Keratinocyte (primary cell): Measurements from ENCODE around the gene TBC1D14. TPM values are rescaled to one million over a fixed set of nuclear protein-coding genes. Genes with fewer than 3 reads are reported as not detected.

Experiments
- DNase-seq: peaks from one replicate; pipeline ENCODE4 v3.0.0-alpha.2; 2011; ENCODE audit warnings: low read depth, missing footprints, low spot score
- FAIRE-seq: peaks from 2 replicates; lab custom pipeline; 2011; peaks lifted over from hg19 to GRCh38; lab: Jason Lieb, UNC
- H2AFZ ChIP-seq: 2 replicates; pipeline ENCODE4 v1.6.0; 2012; ENCODE audit warnings: low read length, control low read depth, inconsistent platforms; ENCODE audit not compliant: control insufficient read depth
- H3K27ac ChIP-seq: 2 replicates; pipeline ENCODE4 v1.5.1; 2011; ENCODE audit warnings: low read length; ENCODE audit not compliant: control insufficient read depth, insufficient read depth
- H3K27me3 ChIP-seq: 3 replicates; pipeline ENCODE4 v1.6.0; 2011; ENCODE audit warnings: low read length; ENCODE audit not compliant: control insufficient read depth, insufficient read depth; ENCODE audit errors: extremely low read depth
- H3K36me3 ChIP-seq, 2 experiments: 2 replicates in 1 of 2; 3 replicates in 1 of 2; pipeline ENCODE4 v1.5.1; 2011; ENCODE audit warnings: low read length in 2 of 2, mild to moderate bottlenecking in 1 of 2; ENCODE audit not compliant: control insufficient read depth in 2 of 2, insufficient read depth in 2 of 2; ENCODE audit errors: extremely low read depth in 1 of 2
- H3K4me1 ChIP-seq: 3 replicates; pipeline ENCODE4 v1.5.1; 2011; ENCODE audit warnings: low read length; ENCODE audit not compliant: control insufficient read depth, insufficient read depth; ENCODE audit errors: extremely low read depth
- H3K4me2 ChIP-seq: 3 replicates; pipeline ENCODE4 v1.6.0; 2011; ENCODE audit warnings: low read depth, low read length; ENCODE audit not compliant: control insufficient read depth, insufficient read depth; ENCODE audit errors: extremely low read depth
- H3K4me3 ChIP-seq, 3 experiments: fragments of 200-600 bp in 1 of 3; sonication (generic) in 1 of 3; 2 replicates in 2 of 3; 3 replicates in 1 of 3; pipeline ENCODE4 v1.5.1; 2011 to 2016; ENCODE audit warnings: low read length in 3 of 3, mild to moderate bottlenecking in 3 of 3, control low read depth in 2 of 3, inconsistent platforms in 1 of 3, low read depth in 1 of 3, mixed read lengths in 1 of 3, mixed run types in 1 of 3, moderate library complexity in 1 of 3; ENCODE audit not compliant: control insufficient read depth in 2 of 3, insufficient read depth in 2 of 3; ENCODE audit errors: extremely low read depth in 1 of 3
- H3K79me2 ChIP-seq: 2 replicates; pipeline ENCODE4 v1.6.0; 2012; ENCODE audit warnings: low read length; ENCODE audit not compliant: control insufficient read depth, insufficient read depth
- H3K9ac ChIP-seq: 3 replicates; pipeline ENCODE4 v1.6.0; 2011; ENCODE audit warnings: low read length; ENCODE audit not compliant: control insufficient read depth, insufficient read depth; ENCODE audit errors: extremely low read depth
- H3K9me1 ChIP-seq: 3 replicates; pipeline ENCODE4 v1.6.0; 2011; ENCODE audit warnings: low read length; ENCODE audit not compliant: control insufficient read depth, insufficient read depth; ENCODE audit errors: extremely low read depth
- H3K9me3 ChIP-seq: 2 replicates; pipeline ENCODE4 v1.5.1; 2012; ENCODE audit warnings: low read depth, low read length; ENCODE audit not compliant: control insufficient read depth
- H4K20me1 ChIP-seq: 3 replicates; pipeline ENCODE4 v1.6.0; 2011; ENCODE audit warnings: low read length; ENCODE audit not compliant: control insufficient read depth, insufficient read depth; ENCODE audit errors: extremely low read depth
- EZH2 ChIP-seq: IDR thresholded peaks from one replicate; pipeline ENCODE4 v1.6.1; 2012; ENCODE audit warnings: inconsistent platforms, mild to moderate bottlenecking, low read length, moderate library complexity
- dilution Hi-C: fragments of 300-500 bp; cut with MboI; formaldehyde crosslinking; loops from one replicate; pipeline ENCODE4 v1.7.0; 2020; ENCODE audit warnings: low sequenced_read_pairs; ENCODE audit not compliant: extremely low pct_ligation_motif_present
- polyA plus RNA-seq, 5 experiments: library from polyadenylated mRNA; depleted of rRNA in 3 of 5; stranded (reverse) in 3 of 5; stranded (forward) in 1 of 5; unstranded in 1 of 5; fragments of >200 nt; gene quantifications; 1 replicate in 1 of 5; 2 replicates in 3 of 5; 3 replicates in 1 of 5; pipeline versions ENCODE4 v1.2.1 to v1.2.3, GENCODE V29; 2011 to 2012; ENCODE audit warnings: missing spikeins in 2 of 5, low read depth in 1 of 5, low replicate concordance in 1 of 5
- TF ChIP-seq, protein P1 (sequence below), 3 experiments: IDR thresholded peaks in 1 of 3; conservative IDR thresholded peaks in 1 of 3; optimal IDR thresholded peaks in 1 of 3; 2 replicates in 2 of 3; 3 replicates in 1 of 3; pipeline versions ENCODE3 to v1.5.1; 2011; ENCODE audit warnings: low read length in 3 of 3, mild to moderate bottlenecking in 3 of 3, moderate library complexity in 2 of 3, control low read depth in 1 of 3, inconsistent platforms in 1 of 3; ENCODE audit not compliant: insufficient read depth in 2 of 3; ENCODE audit errors: extremely low read depth in 1 of 3

The TBC1D14 gene
- polyA plus RNA-seq, 1 donor (not counting 4 experiments of a cell fraction or from before 2014, with no cell fraction given) = 55.1 TPM

DNA sequence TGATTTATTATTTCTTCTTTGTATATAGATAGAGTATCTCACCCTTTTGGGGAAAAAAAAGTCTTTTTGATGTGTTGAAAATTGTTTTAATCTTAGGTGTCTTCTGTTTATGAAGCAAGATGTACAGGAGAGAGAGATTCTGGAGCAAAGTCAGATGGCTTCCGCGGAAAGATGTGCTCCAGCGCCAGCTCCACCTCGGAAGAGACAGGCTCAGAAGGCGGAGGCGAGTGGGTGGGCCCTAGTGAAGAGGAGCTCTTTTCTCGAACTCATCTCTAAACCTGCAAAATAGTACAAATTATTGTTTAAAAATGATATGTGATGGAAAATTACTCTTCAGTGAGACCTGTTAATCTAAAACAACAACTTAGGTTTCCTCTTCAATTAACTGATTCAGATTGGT, 28.9 kb upstream of the TBC1D14 start:
- Histone ChIP-seq H3K27me3 (no peaks in the 10 kb centered on the region), H3K4me3 (no peak overlapping the region), H4K20me1 (no peaks in the 10 kb centered on the region), H3K9ac (no peak overlapping the region), H3K27ac (no peak overlapping the region), H3K9me3 (no peaks in the 10 kb centered on the region), H3K79me2 (no peaks in the 10 kb centered on the region), H3K36me3 (peaks cover 22 to 31% of the 10 kb centered on the region in 2 experiments), H3K4me2 (no peak overlapping the region), H3K4me1 (peaks cover 7% of the 10 kb centered on the region), H2AFZ (no peak overlapping the region), H3K9me1 (no peaks in the 10 kb centered on the region)
- FAIRE-seq (no peak), DNase-seq (no peak)
- TF ChIP-seq EZH2 = no peak
- TF ChIP-seq, protein P1, sequence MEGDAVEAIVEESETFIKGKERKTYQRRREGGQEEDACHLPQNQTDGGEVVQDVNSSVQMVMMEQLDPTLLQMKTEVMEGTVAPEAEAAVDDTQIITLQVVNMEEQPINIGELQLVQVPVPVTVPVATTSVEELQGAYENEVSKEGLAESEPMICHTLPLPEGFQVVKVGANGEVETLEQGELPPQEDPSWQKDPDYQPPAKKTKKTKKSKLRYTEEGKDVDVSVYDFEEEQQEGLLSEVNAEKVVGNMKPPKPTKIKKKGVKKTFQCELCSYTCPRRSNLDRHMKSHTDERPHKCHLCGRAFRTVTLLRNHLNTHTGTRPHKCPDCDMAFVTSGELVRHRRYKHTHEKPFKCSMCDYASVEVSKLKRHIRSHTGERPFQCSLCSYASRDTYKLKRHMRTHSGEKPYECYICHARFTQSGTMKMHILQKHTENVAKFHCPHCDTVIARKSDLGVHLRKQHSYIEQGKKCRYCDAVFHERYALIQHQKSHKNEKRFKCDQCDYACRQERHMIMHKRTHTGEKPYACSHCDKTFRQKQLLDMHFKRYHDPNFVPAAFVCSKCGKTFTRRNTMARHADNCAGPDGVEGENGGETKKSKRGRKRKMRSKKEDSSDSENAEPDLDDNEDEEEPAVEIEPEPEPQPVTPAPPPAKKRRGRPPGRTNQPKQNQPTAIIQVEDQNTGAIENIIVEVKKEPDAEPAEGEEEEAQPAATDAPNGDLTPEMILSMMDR (optimal IDR thresholded peaks at IDR 0.05 in 1 of 3, IDR thresholded peaks at IDR 0.05 in 1 of 3, conservative IDR thresholded peaks at IDR 0.05 in 1 of 3; ENCODE audit: extremely low read depth in 1 of 3, insufficient read depth in 2 of 3, low read length in 3 of 3) = no peak
- dilution Hi-C loops = no loop called here

DNA sequence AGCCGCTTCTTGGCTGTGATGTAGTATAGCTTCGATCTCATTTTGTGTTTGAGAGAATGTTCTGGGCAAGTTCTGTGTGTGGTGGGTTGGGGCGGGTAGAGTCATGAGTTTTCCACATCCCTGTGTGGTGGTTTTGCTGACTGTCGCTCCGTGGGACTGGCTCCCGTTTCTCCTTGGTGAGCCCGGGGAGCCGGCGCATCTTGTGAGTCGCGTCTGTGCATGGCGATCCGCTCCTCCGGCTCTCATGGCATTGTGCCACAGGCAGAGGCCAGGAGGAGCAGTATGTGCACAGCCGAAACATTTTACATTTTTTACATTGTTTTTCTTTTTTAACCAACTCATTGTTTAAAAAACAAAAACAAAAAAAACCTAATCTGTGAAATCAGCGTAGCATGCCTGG, 27.7 kb upstream of the TBC1D14 start:
- no peaks in the 10 kb centered on the region for H3K79me2 ChIP-seq
- no peaks in the 10 kb centered on the region for H3K9me3 ChIP-seq
- H4K20me1 ChIP-seq = peaks cover 2% of the 10 kb centered on the region
- peaks cover 22 to 23% of the 10 kb centered on the region in 2 experiments for H3K36me3 ChIP-seq
- dilution Hi-C loops = no loop called here
- no peak overlapping the region for H3K4me2 ChIP-seq
- DNase-seq (no peak), FAIRE-seq (no peak)
- H3K9me1 ChIP-seq = no peaks in the 10 kb centered on the region
- no peak overlapping the region for H2AFZ ChIP-seq
- no peaks in the 10 kb centered on the region for H3K27me3 ChIP-seq
- peaks cover 7% of the 10 kb centered on the region for H3K4me1 ChIP-seq
- TF ChIP-seq EZH2 = no peak
- TF ChIP-seq, protein P1 (optimal IDR thresholded peaks at IDR 0.05 in 1 of 3, IDR thresholded peaks at IDR 0.05 in 1 of 3, conservative IDR thresholded peaks at IDR 0.05 in 1 of 3; ENCODE audit: extremely low read depth in 1 of 3, insufficient read depth in 2 of 3, low read length in 3 of 3) = no peak
- H3K4me3 ChIP-seq = no peak overlapping the region
- no peak overlapping the region for H3K27ac ChIP-seq
- no peak overlapping the region for H3K9ac ChIP-seq
